Measurements from ENCODE around the gene ABLIM2. TPM values are rescaled to one million over a fixed set of nuclear protein-coding genes. Genes with fewer than 3 reads are reported as not detected.

The ABLIM2 gene
- total and polyA plus RNA-seq, 2 donors (not counting 1 experiment from before 2014, with no cell fraction given) = 3.3 to 79.0 TPM

DNA sequence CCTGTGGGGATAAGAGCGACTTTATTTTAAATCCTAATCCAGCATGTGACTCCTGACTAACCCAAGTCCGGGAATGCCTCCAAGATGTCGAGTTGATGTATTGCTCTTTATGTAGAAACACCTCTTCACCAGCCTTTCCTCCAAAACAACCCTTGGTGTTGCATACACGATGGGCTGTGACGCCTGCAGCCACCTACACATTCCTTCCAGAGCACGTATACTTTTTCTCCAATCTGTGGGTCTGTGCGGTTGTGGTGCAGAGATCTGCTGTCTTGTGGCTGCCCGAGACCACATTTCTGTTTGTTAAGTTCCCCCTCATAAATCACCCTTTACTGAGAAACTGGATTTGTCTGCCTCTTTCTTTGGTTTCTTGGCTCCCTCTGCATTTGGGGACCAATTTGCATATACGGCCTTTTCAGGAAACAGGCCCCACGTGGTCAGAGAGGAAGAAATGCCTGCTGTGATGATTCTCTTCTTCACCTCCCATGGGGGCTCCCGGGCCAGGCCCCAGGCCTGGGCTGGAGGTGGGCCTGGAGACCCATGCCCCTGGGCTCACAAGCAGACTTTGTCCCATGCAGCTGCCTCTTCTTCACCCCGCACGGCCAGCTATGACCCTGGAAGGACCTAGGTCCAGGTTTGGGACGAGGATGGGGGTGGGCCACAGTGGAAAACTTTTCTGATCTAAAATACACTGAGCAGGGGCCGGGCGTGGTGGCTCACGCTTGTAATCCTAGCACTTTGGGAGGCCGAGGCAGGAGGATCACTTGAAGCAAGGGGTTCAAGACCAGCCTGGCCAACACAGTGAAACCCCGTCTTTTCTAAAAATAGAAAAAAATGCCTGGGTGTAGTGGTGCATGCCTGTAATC lies 197.6 kb downstream of the ABLIM2 start:
- no peaks in the 10 kb centered on the region for H4K20me1 ChIP-seq (ENCODE audit: control insufficient read depth, insufficient read depth, low read length, poor library complexity, severe bottlenecking)
- no peaks in the 10 kb centered on the region for H3K36me3 ChIP-seq (replicated peaks in 1 of 2; ENCODE audit: control extremely low read depth in 1 of 2, control insufficient read depth in 1 of 2, extremely low read depth in 1 of 2, insufficient read depth in 2 of 2, low read length in 1 of 2)
- peak overlapping the region; percentile 14 for H3K4me2 ChIP-seq (replicated peaks; ENCODE audit: low read depth, low read length, poor library complexity, severe bottlenecking)
- no peak for ATAC-seq (ENCODE audit: low read depth)
- WGBS (ENCODE audit: insufficient coverage) = 44% methylated on average over 11 of the region's 19 CpGs
- no peak for DNase-seq
- no peak overlapping the region for H3K27ac Mint-ChIP-seq
- peaks cover 9% of the 10 kb centered on the region for H3K4me1 Mint-ChIP-seq
- no peak overlapping the region for H3K9ac ChIP-seq (ENCODE audit: low read length)
- peaks cover 0 to 10% (median 0%) of the 10 kb centered on the region in 4 experiments for H3K27me3 ChIP-seq (replicated peaks in 1 of 4; ENCODE audit: control extremely low read depth in 1 of 4, control insufficient read depth in 3 of 4, insufficient read depth in 4 of 4, low read length in 3 of 4)
- ChIA-PET CTCF (no interaction called here), POLR2A (no interaction called here)
- peaks cover 27% of the 10 kb centered on the region for H3K27me3 Mint-ChIP-seq
- H3K79me2 ChIP-seq (ENCODE audit: control insufficient read depth, insufficient read depth, low read length) = no peaks in the 10 kb centered on the region
- H3K4me3 Mint-ChIP-seq = no peak overlapping the region
- H3K9me3 ChIP-seq (ENCODE audit: control extremely low read depth in 1 of 3, control insufficient read depth in 2 of 3, insufficient read depth in 1 of 3, low read length in 2 of 3) = no peaks in the 10 kb centered on the region
- H3K9me3 Mint-ChIP-seq (ENCODE audit: insufficient read depth) = no peaks in the 10 kb centered on the region
- H3K4me1 ChIP-seq (ENCODE audit: control insufficient read depth in 2 of 2, insufficient read depth in 2 of 2, low read length in 2 of 2) = peaks cover 9% of the 10 kb centered on the region in 2 donors
- no peak for TF ChIP-seq EZH2 (IDR thresholded peaks at IDR 0.05; ENCODE audit: borderline replicate concordance, insufficient read depth, low read depth, low read length, poor library complexity, severe bottlenecking)
- TF ChIP-seq CTCF (IDR thresholded peaks at IDR 0.05) = no peak
- peak overlapping the region; percentile 16 for H2AFZ ChIP-seq (ENCODE audit: insufficient read depth, low read depth, low read length, poor library complexity, severe bottlenecking)
- no peak overlapping the region for H3K27ac ChIP-seq (ENCODE audit: low read length in 2 of 2)
- intact Hi-C loops (cut with micrococcal nuclease) = no loop called here
- no peak overlapping the region for H3K4me3 ChIP-seq (ENCODE audit: control extremely low read depth in 1 of 5, extremely low read depth in 1 of 5, insufficient read depth in 1 of 5, low read depth in 2 of 5, low read length in 4 of 5)
